Dermis blood vessel endothelial cell (primary cell): ENCODE data around the gene SLC25A23. TPM values are rescaled to one million over a fixed set of nuclear protein-coding genes. Genes with fewer than 3 reads are reported as not detected.

ENCODE experiments used
- DNase-seq: peaks from one replicate; pipeline ENCODE4 v3.0.0; 2010
- total RNA-seq: library from RNA; depleted of rRNA; stranded (reverse); fragments of >200 nt; gene quantifications from 2 replicates; pipeline ENCODE4 v1.2.3, GENCODE V29; 2014

Gene SLC25A23
- total RNA-seq, 1 donor from 2014 or later = 20.4 TPM

GRCh38 chr19:6424195-6424938, 35.2 kb downstream of the SLC25A23 start, which contains the start of gene KHSRP:
Gene KHSRP (minus strand): TSS chr19:6424811. CDS start chr19:6424701, 110 bp downstream.
- DNase-seq = peak; percentile 41

GRCh38 chr19:6423499-6424194, 35.9 kb downstream of the SLC25A23 start:
- DNase-seq = peak; percentile 71

- DNase-seq = no peak
Observed at GRCh38 chr19:6421075-6422014, 38.2 kb downstream of the SLC25A23 start.

GRCh38 chr19:6418562-6418932, 41.0 kb downstream of the SLC25A23 start:
- DNase-seq = no peak

GRCh38 chr19:6417713-6418561, 41.7 kb downstream of the SLC25A23 start:
- DNase-seq = peak; percentile 61

GRCh38 chr19:6416658-6417405, 42.8 kb downstream of the SLC25A23 start:
- DNase-seq = no peak

- DNase-seq = no peak
Observed at GRCh38 chr19:6415591-6416190, 43.9 kb downstream of the SLC25A23 start.

GRCh38 chr19:6414793-6415590, 44.6 kb downstream of the SLC25A23 start:
- DNase-seq = no peak

- DNase-seq = no peak
Observed at GRCh38 chr19:6413721-6414643, 45.6 kb downstream of the SLC25A23 start.

GRCh38 chr19:6413291-6413690, 46.3 kb downstream of the SLC25A23 start:
- DNase-seq = no peak

- DNase-seq = peak; percentile 53
Observed at GRCh38 chr19:6412447-6413091, 47.0 kb downstream of the SLC25A23 start.

GRCh38 chr19:6412061-6412446, 47.5 kb downstream of the SLC25A23 start:
- no peak for DNase-seq

GRCh38 chr19:6409346-6409745, 50.2 kb downstream of the SLC25A23 start:
- DNase-seq = no peak

GRCh38 chr19:6406401-6406800, 53.2 kb downstream of the SLC25A23 start:
- no peak for DNase-seq

- DNase-seq = peak; percentile 86
Observed at GRCh38 chr19:6402837-6403608, 56.6 kb downstream of the SLC25A23 start.

GRCh38 chr19:6402058-6402457, 57.5 kb downstream of the SLC25A23 start:
- DNase-seq = no peak
